Measurements from ENCODE around the gene ADARB1.

ADARB1 gene

DNA sequence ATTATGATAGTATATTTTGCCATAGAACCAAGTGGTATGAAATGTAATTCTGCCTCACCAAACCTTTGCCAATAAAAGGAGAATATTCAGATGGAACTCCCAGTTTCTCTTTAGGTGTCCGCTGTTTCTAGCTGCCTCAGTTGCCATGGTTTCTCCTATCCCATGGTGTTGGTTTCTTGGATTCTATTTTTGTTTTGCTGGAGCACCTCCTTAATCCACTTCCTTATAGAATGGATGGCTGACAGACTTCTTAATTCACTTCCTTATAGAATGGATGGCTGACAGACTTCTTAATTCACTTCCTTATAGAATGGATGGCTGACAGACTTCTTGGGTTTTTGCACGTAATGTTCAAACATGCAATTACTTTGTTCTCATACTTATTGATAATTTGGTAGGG is 43.7 kb downstream of the ADARB1 start:
- H3K27me3 ChIP-seq (ENCODE audit: insufficient read depth, poor library complexity, severe bottlenecking), result no peaks in the 10 kb centered on the region
- no peaks in the 10 kb centered on the region for H3K9me3 ChIP-seq (ENCODE audit: severe bottlenecking)
- TF ChIP-seq, protein P1, sequence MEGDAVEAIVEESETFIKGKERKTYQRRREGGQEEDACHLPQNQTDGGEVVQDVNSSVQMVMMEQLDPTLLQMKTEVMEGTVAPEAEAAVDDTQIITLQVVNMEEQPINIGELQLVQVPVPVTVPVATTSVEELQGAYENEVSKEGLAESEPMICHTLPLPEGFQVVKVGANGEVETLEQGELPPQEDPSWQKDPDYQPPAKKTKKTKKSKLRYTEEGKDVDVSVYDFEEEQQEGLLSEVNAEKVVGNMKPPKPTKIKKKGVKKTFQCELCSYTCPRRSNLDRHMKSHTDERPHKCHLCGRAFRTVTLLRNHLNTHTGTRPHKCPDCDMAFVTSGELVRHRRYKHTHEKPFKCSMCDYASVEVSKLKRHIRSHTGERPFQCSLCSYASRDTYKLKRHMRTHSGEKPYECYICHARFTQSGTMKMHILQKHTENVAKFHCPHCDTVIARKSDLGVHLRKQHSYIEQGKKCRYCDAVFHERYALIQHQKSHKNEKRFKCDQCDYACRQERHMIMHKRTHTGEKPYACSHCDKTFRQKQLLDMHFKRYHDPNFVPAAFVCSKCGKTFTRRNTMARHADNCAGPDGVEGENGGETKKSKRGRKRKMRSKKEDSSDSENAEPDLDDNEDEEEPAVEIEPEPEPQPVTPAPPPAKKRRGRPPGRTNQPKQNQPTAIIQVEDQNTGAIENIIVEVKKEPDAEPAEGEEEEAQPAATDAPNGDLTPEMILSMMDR (IDR thresholded peaks at IDR 0.05; ENCODE audit: poor library complexity, severe bottlenecking), result no peak

DNA sequence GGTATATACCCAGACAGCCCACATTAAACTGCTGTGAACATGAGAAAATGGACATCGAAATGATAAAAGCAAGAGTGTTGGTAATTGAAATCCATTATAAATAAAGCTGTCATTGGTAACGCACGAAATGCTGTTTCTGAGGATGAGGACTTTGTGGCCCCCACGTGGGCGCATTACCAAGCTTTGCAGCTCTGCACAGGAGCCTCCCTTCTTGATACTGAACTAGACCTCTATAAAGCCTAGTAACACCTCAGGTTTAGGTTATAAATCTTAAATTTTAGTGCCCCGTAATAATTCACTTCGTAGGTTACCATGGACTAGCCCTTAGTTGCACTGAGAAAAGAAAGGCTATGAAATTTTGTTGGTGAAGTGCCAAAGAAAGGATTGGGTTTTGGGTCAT is 45.4 kb downstream of the ADARB1 start:
- no peak for DNase-seq (ENCODE audit: low spot score)
- Histone ChIP-seq H3K36me3 (ENCODE audit: low read depth) (peaks cover 6% of the 10 kb centered on the region; the same call in 1 of the 2 replicates), H3K4me1 (ENCODE audit: insufficient read depth, poor library complexity, severe bottlenecking) (no peaks in the 10 kb centered on the region), H3K4me3 (ENCODE audit: severe bottlenecking) (no peak overlapping the region), H3K27me3 (ENCODE audit: insufficient read depth, poor library complexity, severe bottlenecking) (no peaks in the 10 kb centered on the region), H3K9me3 (ENCODE audit: severe bottlenecking) (no peaks in the 10 kb centered on the region), H3K27ac (ENCODE audit: poor library complexity, severe bottlenecking) (no peak overlapping the region)
- no peak for ATAC-seq (ENCODE audit: low read depth)
- TF ChIP-seq, protein P1 (IDR thresholded peaks at IDR 0.05; ENCODE audit: poor library complexity, severe bottlenecking), result no peak

More for the DNA sequence above, 43.7 kb downstream of the ADARB1 start:
- ATAC-seq (ENCODE audit: low read depth) (no peak), DNase-seq (ENCODE audit: low spot score) (no peak)
- Histone ChIP-seq H3K27ac (ENCODE audit: poor library complexity, severe bottlenecking) (no peak overlapping the region), H3K36me3 (ENCODE audit: low read depth) (peaks cover 3% of the 10 kb centered on the region; the same call in 1 of the 2 replicates), H3K4me1 (ENCODE audit: insufficient read depth, poor library complexity, severe bottlenecking) (no peaks in the 10 kb centered on the region), H3K4me3 (ENCODE audit: severe bottlenecking) (no peak overlapping the region)

DNA sequence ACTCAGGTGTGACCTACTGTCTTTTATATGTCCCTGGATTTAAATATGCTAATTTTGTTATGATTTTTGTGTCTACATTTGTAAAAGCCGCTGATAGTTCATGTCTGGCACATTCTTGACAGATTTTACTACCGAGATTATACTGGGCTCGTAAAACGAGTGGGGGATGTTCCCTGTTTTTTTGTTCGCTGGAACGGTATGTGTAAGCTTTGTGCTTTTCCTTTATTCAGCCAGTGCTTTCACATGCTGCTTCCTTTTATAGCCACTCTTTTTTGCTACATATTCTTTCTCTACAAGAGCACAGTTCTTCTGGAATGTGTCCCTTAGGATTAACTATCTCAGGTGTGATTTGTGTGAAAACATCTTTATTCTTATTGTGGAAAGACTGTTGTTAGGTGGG is 46.6 kb downstream of the ADARB1 start:
- Histone ChIP-seq H3K4me1 (ENCODE audit: insufficient read depth, poor library complexity, severe bottlenecking) (no peaks in the 10 kb centered on the region), H3K9me3 (ENCODE audit: severe bottlenecking) (no peaks in the 10 kb centered on the region), H3K36me3 (ENCODE audit: low read depth) (peaks cover 6% of the 10 kb centered on the region; the same call in 1 of the 2 replicates), H3K4me3 (ENCODE audit: severe bottlenecking) (no peak overlapping the region), H3K27me3 (ENCODE audit: insufficient read depth, poor library complexity, severe bottlenecking) (no peaks in the 10 kb centered on the region), H3K27ac (ENCODE audit: poor library complexity, severe bottlenecking) (no peak overlapping the region)
- TF ChIP-seq, protein P1 (IDR thresholded peaks at IDR 0.05; ENCODE audit: poor library complexity, severe bottlenecking), result no peak
- no peak for DNase-seq (ENCODE audit: low spot score)
- no peak for ATAC-seq (ENCODE audit: low read depth)

DNA sequence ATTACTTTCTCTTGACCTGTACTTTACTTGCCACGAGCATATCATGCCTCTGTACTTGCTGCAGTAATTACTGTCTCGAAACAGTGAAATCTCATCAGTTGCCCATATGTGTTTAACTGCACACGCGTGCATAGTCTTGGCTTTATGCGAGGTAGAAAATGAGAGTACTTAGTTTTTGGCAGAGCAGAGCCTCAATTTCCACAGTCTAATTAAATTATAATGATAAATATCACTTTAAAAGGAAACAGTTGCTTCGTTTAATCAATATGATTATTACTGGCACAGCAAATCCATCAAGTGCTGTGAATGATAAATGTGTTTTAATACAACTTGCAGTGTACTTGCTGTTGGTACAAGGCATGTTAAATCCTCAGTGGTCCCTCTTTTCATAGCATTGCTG is 47.6 kb downstream of the ADARB1 start:
- Histone ChIP-seq H3K9me3 (ENCODE audit: severe bottlenecking) (no peaks in the 10 kb centered on the region), H3K36me3 (ENCODE audit: low read depth) (peaks cover 6% of the 10 kb centered on the region; the same call in 1 of the 2 replicates), H3K4me1 (ENCODE audit: insufficient read depth, poor library complexity, severe bottlenecking) (no peaks in the 10 kb centered on the region), H3K27me3 (ENCODE audit: insufficient read depth, poor library complexity, severe bottlenecking) (no peaks in the 10 kb centered on the region), H3K27ac (ENCODE audit: poor library complexity, severe bottlenecking) (no peak overlapping the region), H3K4me3 (ENCODE audit: severe bottlenecking) (no peak overlapping the region)
- ATAC-seq (ENCODE audit: low read depth) (no peak), DNase-seq (ENCODE audit: low spot score) (no peak)
- TF ChIP-seq, protein P1 (IDR thresholded peaks at IDR 0.05; ENCODE audit: poor library complexity, severe bottlenecking), result no peak

DNA sequence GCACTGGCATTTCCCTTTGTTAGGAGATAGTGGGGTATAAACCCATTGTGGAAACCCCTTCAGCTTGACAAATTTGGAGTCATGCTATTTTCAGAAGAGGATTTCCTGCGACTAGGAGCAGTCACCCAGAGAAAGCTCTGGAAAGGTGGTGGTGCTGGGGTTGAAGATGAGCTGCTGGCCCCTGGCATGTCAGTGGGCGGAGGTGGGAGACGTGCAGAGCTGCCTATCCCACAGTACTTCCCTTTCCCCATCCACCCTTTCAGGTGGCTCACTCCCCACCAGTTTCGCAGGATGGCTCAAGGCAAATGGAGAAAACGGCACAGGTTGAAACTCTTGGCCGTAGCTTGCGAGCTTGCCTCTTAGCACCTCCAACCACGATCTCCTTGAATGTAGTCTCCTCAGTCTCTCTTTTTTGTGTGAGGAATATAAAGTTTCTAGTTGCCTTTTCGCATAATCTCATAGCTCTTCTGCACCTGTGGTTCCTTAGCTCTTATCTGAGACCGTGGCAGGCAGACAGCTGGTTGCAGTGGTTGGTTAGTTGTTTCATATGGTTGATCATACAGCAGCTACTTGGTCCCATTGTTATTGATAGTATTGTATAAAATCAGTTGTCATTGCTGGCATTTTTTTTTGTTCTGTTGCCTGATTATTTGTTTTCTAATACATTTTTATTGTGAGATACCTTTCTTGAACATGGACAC is 48.2 kb downstream of the ADARB1 start:
- H3K4me3 ChIP-seq (ENCODE audit: severe bottlenecking), result no peak overlapping the region
- TF ChIP-seq, protein P1 (IDR thresholded peaks at IDR 0.05; ENCODE audit: poor library complexity, severe bottlenecking), result no peak
- H3K27ac ChIP-seq (ENCODE audit: poor library complexity, severe bottlenecking), result no peak overlapping the region
- H3K27me3 ChIP-seq (ENCODE audit: insufficient read depth, poor library complexity, severe bottlenecking), result no peaks in the 10 kb centered on the region
- H3K36me3 ChIP-seq (ENCODE audit: low read depth), result peaks cover 6% of the 10 kb centered on the region; the same call in 1 of the 2 replicates
- H3K9me3 ChIP-seq (ENCODE audit: severe bottlenecking), result no peaks in the 10 kb centered on the region
- no peak for ATAC-seq (ENCODE audit: low read depth)
- DNase-seq (ENCODE audit: low spot score), result no peak
- H3K4me1 ChIP-seq (ENCODE audit: insufficient read depth, poor library complexity, severe bottlenecking), result no peaks in the 10 kb centered on the region

All from RWPE2 (cell line).